GM12874 (cell line): ENCODE results near the gene ETV5.

ENCODE experiments used
- TF ChIP-seq, protein P1 (sequence below): IDR thresholded peaks from 2 replicates; pipeline ENCODE4 v1.5.1; 2011; ENCODE audit warnings: low read depth, mild to moderate bottlenecking, control low read depth, low read length, moderate library complexity; ENCODE audit not compliant: insufficient read depth

ETV5 gene

DNA sequence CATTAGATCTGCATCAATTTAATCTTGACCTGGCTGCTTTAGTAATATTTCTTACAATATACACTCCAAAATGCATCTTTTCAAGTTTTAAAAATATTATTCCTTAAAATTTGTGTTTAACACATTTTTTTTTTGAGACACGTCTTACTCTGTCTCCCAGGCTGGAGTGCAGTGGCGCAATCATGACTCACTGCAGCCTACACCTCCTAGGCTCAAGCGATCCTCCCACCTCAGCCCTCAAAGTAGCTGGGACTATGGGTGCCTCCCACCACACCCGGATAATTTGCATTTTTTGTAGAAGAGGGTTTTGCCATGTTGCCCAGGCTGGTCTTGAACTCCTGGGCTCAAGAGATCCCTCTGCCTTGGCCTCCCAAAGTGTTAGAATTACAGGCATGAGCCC lies 73.6 kb downstream of the ETV5 start:
- TF ChIP-seq, protein P1, sequence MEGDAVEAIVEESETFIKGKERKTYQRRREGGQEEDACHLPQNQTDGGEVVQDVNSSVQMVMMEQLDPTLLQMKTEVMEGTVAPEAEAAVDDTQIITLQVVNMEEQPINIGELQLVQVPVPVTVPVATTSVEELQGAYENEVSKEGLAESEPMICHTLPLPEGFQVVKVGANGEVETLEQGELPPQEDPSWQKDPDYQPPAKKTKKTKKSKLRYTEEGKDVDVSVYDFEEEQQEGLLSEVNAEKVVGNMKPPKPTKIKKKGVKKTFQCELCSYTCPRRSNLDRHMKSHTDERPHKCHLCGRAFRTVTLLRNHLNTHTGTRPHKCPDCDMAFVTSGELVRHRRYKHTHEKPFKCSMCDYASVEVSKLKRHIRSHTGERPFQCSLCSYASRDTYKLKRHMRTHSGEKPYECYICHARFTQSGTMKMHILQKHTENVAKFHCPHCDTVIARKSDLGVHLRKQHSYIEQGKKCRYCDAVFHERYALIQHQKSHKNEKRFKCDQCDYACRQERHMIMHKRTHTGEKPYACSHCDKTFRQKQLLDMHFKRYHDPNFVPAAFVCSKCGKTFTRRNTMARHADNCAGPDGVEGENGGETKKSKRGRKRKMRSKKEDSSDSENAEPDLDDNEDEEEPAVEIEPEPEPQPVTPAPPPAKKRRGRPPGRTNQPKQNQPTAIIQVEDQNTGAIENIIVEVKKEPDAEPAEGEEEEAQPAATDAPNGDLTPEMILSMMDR, result no peak

DNA sequence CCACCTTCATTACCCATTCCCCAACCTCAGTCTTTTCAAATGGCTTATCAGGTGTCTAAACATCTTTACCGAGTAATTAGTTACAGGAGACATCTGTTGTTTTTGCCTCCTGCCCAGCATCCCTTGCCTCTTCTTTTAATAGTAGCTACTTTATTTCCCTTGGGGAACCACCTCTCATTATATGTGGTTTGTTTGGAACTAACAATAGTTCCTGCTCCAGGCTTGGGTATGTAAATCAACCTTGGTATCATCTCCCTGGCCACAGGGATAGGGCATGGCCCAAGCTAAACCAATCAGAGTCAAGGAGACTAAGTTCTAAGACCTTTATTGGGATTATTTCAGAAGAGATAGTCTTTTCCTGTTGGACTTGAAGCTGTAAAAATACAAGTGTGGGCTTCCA lies 76.6 kb downstream of the ETV5 start:
- TF ChIP-seq, protein P1, result no peak

DNA sequence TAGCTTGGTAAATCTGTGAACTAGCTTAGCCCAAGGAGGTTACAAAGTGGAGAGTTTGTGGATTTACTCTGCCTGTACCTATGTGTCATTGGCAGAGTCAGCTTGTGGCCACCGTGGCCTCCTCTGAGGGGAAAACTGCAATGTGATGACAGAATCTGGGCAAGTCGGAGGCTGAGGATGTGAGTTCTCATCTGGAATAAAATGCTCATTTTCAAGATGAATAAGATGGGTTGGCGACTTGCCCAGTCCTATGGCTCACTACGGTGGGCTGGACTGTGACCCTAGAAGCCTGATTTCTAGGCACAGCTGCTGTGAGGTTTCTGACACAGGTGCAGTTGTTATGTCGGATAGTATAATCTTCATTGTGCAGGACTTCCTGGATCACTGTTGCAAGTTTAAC lies 83.7 kb downstream of the ETV5 start:
- TF ChIP-seq, protein P1, result no peak

DNA sequence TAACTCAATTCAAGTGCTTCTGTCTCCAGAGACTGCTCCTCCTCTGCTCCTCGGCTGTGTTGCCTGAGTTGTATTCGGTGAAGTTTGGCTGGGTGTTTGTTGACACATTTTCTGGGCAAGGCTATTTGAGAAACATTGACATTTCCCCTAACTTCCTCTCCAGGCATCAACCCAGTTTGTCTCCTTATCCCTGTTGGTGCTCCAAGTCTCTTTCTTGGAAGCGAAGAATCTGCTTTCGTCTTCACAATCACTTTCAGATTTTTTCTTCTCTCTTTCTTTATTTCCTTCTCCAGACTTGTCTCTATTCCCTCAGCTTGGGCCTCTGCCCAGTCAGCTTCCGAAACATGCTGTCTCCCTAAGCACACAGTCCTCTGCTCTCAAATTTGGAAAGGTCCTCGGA lies 84.7 kb downstream of the ETV5 start:
- TF ChIP-seq, protein P1, result no peak

DNA sequence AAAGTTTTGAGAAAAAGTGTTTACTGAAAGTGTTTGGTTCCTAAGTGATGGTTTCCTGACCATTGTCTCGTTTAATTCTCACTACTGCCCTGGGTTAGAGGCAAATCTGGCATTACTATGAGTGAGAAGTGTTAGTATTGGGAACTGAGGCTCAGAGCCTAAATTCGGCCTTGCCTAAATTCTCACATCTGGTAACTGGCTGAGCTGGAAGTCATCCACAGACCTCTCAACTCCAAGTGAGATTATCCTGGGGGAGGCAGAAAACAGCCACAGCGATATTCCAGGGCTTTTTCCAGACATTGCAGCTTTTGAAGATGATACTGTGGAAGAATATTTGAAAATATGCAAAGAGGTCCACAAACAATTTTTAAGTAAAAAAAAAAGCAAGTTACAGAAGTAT lies 86.0 kb downstream of the ETV5 start:
- TF ChIP-seq, protein P1, result no peak

DNA sequence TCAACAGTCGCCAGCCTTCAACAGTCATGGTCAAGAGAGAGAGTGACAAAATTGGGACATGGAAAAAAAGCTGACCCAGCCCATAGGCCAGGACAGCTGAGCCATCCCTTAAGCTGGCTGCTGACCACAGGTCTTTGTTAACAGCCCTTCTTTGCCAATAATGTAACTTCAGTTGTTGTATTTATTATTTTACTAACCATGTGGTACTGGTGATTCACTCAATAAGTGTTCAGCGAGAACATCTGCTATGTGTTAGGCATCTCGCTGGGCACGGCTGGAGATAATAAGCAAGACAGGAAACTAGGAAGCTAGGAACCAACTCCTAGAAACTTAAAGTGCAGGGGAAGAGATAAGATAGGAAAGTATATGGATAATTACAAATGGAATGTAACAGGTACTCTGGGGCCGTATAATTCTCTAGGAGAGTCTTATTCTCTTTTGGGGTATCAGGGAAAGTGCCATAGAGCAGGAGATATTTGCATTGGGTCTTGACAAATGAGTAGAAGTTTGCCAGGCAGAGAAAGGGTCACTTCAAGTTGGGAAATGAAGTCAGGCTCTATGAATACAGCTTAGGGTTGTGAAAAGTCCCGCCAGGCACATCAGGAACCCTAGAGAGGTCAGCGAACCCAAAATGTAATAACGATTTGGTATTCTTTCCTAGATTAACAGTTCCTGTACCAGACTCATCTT lies 87.1 kb downstream of the ETV5 start:
- TF ChIP-seq, protein P1, result no peak

DNA sequence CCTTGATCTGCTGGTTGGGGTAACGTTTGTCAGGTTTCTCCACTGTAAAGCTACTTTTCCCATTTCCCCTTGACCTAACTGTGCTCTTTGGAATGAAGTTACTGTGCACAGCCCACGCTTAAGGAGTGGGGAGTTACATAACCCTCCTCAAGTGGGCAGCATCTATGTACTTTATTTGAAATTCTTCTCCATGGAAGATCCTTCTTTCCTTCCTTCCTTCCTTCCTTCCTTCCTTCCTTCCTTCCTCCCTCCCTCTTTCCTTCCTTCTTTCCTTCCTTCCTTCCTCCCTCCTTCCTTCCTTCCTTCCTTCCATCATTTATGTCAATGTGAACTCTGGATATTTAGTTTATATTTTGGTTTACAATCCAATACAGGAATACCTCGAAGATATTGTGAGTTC lies 94.0 kb downstream of the ETV5 start:
- TF ChIP-seq, protein P1, result no peak

DNA sequence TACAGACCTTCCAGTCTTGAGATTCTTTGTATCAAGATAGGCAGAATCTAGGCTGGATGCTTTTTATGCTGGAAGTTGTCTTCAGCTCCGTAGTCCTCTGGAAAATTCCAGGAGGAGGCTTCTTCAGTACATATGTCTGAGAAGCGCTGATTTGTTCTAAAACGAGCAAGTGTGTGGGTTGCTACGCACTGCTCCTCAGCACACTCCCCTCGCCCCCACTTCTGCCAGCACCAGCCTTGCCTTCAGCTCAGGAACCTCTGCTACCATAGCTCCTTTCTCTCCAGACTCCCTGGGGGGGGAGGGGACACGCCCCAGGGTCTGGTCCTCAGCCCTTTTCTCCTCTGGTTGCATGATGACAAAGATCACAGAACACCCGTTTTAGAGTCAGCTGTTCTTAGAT lies 95.6 kb downstream of the ETV5 start:
- TF ChIP-seq, protein P1, result no peak
